MM.1S (cell line): ENCODE results near the gene RCCD1.

Experiments used
- EZH2 ChIP-seq: fragments of 300-600 bp; sonication (generic); optimal IDR thresholded peaks from 2 replicates; pipeline ENCODE3; 2017; ENCODE audit warnings: low read depth, mild to moderate bottlenecking, antibody characterized with exemption, low read length, mixed read lengths
- EZH2phosphoT487 ChIP-seq: fragments of 300-600 bp; sonication (generic); IDR thresholded peaks from 2 replicates; pipeline ENCODE4 v1.6.1; 2018; ENCODE audit warnings: antibody characterized with exemption, low read length
- TF ChIP-seq, protein P1 (sequence below): fragments of 300-600 bp; sonication (generic); IDR thresholded peaks from 2 replicates; pipeline ENCODE4 v1.5.1; 2016; ENCODE audit warnings: antibody characterized with exemption, low read length, mixed read lengths

DNA sequence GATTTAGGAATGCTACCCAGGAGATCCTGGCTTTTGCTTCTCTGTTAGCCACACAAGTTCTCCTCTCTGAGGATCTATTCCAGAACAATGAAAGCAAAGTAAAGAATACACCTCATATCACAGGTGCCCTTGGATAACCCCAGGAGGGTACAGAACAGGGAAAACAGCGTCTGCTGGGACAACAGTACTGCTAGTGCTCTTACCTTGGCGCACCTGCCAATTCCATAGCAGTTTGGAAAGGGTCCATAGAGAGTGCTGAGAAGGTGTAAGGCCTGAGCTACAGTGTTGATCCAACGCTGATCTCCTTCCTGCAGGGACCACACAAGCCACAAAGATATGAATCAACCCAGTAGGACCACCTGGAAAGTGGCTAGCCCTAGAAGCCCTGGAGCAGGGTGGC is 52.6 kb downstream of the RCCD1 start:
- TF ChIP-seq, protein P1, sequence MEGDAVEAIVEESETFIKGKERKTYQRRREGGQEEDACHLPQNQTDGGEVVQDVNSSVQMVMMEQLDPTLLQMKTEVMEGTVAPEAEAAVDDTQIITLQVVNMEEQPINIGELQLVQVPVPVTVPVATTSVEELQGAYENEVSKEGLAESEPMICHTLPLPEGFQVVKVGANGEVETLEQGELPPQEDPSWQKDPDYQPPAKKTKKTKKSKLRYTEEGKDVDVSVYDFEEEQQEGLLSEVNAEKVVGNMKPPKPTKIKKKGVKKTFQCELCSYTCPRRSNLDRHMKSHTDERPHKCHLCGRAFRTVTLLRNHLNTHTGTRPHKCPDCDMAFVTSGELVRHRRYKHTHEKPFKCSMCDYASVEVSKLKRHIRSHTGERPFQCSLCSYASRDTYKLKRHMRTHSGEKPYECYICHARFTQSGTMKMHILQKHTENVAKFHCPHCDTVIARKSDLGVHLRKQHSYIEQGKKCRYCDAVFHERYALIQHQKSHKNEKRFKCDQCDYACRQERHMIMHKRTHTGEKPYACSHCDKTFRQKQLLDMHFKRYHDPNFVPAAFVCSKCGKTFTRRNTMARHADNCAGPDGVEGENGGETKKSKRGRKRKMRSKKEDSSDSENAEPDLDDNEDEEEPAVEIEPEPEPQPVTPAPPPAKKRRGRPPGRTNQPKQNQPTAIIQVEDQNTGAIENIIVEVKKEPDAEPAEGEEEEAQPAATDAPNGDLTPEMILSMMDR: no peak
- no peak for TF ChIP-seq EZH2
- TF ChIP-seq EZH2phosphoT487: no peak
